ENCODE results near the gene KDM5B.
A peak's percentile ranks its signal among the peaks of the same experiment; 100 is the strongest.
"Not testable (repeated sequence)": the region's sequence is repeated elsewhere in the genome, so short reads cannot be mapped to it uniquely, and the experiment has no call there.

The KDM5B gene

GRCh38 chr1:202756391-202756790 lies 51.8 kb downstream of the KDM5B start:
- no peak overlapping the region for H3K9ac ChIP-seq (ENCODE audit: low read length in 5 of 5)
- H3K36me3 ChIP-seq (ENCODE audit: control insufficient read depth in 5 of 5, insufficient read depth in 5 of 5, low read length in 5 of 5), result peaks cover 47 to 92% (median 64%) of the 10 kb centered on the region in 5 donors
- H3K9me3 ChIP-seq (ENCODE audit: control insufficient read depth in 5 of 5, low read length in 5 of 5), result no peaks in the 10 kb centered on the region
- H3K27me3 ChIP-seq (ENCODE audit: control insufficient read depth in 5 of 5, insufficient read depth in 4 of 5, low read length in 5 of 5), result no peaks in the 10 kb centered on the region
- no peak overlapping the region for H3K4me3 ChIP-seq (ENCODE audit: low read depth in 1 of 5, low read length in 5 of 5)
- H3K4me1 ChIP-seq (ENCODE audit: control insufficient read depth in 5 of 5, insufficient read depth in 5 of 5, low read length in 5 of 5), result peaks cover 0 to 13% (median 6%) of the 10 kb centered on the region in 5 donors
- H3K27ac ChIP-seq (ENCODE audit: low read depth, low read length), result no peak overlapping the region

DNA sequence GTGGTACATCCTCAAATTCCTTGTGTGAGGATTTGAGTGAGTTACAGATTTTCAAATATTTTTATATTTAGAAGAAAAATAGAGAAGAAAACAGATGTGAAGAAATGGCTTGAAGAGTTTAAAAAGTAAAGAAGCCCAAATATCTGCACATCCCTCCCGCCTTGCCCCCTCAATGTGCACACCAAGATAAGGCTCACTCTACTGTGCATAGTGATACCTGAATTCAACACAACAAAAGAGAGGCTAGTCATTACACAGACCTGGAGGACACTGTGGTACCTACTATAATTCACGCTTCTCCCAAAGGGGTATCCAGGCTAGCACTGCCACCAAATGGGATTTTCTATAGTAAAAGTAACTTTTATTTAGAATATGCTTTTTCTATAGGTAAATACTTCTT lies 53.9 kb downstream of the KDM5B start:
- Histone ChIP-seq H3K4me3 (ENCODE audit: low read depth in 1 of 5, low read length in 5 of 5) (no peak overlapping the region), H3K9me3 (ENCODE audit: control insufficient read depth in 5 of 5, low read length in 5 of 5) (no peaks in the 10 kb centered on the region), H3K4me1 (ENCODE audit: control insufficient read depth in 5 of 5, insufficient read depth in 5 of 5, low read length in 5 of 5) (peaks cover 0 to 3% (median 0%) of the 10 kb centered on the region in 5 donors), H3K27ac (ENCODE audit: low read depth, low read length) (no peak overlapping the region), H3K9ac (ENCODE audit: low read length in 5 of 5) (no peak overlapping the region), H3K36me3 (ENCODE audit: control insufficient read depth in 5 of 5, insufficient read depth in 5 of 5, low read length in 5 of 5) (peaks cover 52 to 86% (median 64%) of the 10 kb centered on the region in 5 donors), H3K27me3 (ENCODE audit: control insufficient read depth in 5 of 5, insufficient read depth in 4 of 5, low read length in 5 of 5) (no peaks in the 10 kb centered on the region)

DNA sequence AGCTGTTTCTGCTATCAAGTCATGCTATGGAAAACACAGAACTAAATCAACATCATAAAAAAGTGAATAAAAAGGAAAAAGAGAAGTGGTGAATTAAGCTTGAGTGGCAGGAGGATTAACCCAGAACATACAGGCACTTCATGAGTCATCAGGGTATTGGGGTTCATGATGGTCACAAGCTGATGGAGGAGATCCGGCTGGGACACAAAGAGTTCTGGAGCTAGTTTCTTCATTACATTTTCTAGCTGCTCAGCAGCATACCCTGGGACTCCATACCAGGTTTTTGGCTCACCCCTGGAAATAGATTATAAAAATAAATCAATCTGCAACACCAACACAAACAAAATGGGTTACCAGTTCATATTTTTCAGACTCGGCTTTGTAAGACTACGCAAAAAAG lies 55.4 kb downstream of the KDM5B start:
- Histone ChIP-seq H3K27me3 (ENCODE audit: control insufficient read depth in 5 of 5, insufficient read depth in 4 of 5, low read length in 5 of 5) (no peaks in the 10 kb centered on the region), H3K36me3 (ENCODE audit: control insufficient read depth in 5 of 5, insufficient read depth in 5 of 5, low read length in 5 of 5) (peaks cover 49 to 81% (median 60%) of the 10 kb centered on the region in 5 donors), H3K9ac (ENCODE audit: low read length in 5 of 5) (no peak overlapping the region), H3K9me3 (ENCODE audit: control insufficient read depth in 5 of 5, low read length in 5 of 5) (no peaks in the 10 kb centered on the region), H3K4me1 (ENCODE audit: control insufficient read depth in 5 of 5, insufficient read depth in 5 of 5, low read length in 5 of 5) (peaks cover 0 to 3% (median 0%) of the 10 kb centered on the region in 5 donors), H3K27ac (ENCODE audit: low read depth, low read length) (no peak overlapping the region), H3K4me3 (ENCODE audit: low read depth in 1 of 5, low read length in 5 of 5) (no peak overlapping the region)

DNA sequence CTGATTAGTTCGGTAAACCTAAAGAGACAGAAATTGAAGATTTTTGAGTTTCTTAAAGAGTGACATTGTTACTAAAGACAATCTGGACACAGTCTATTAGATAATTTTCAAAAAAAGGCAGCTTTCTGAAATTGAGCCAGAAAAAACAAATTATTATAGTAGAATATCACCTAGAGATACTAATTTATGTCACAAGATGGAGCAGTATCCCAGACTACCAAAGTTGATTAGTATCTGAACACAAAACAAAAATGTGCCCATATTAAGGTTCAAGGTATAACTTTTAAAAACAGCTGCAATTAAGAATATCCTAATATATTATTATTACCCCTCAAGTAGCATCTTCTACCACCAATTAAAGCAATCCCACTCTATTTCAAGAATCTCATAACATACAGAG lies 57.5 kb downstream of the KDM5B start:
- H3K4me3 ChIP-seq (ENCODE audit: low read depth in 1 of 5, low read length in 5 of 5), result no peak overlapping the region
- H3K9ac ChIP-seq (ENCODE audit: low read length in 5 of 5), result peak overlapping the region in 1 of 5 donors; percentile 30
- H3K9me3 ChIP-seq (ENCODE audit: control insufficient read depth in 5 of 5, low read length in 5 of 5), result no peaks in the 10 kb centered on the region
- no peak overlapping the region for H3K27ac ChIP-seq (ENCODE audit: low read depth, low read length)
- peaks cover 42 to 68% (median 46%) of the 10 kb centered on the region in 5 donors for H3K36me3 ChIP-seq (ENCODE audit: control insufficient read depth in 5 of 5, insufficient read depth in 5 of 5, low read length in 5 of 5)
- peaks cover 0 to 3% (median 0%) of the 10 kb centered on the region in 5 donors for H3K4me1 ChIP-seq (ENCODE audit: control insufficient read depth in 5 of 5, insufficient read depth in 5 of 5, low read length in 5 of 5)
- H3K27me3 ChIP-seq (ENCODE audit: control insufficient read depth in 5 of 5, insufficient read depth in 4 of 5, low read length in 5 of 5), result no peaks in the 10 kb centered on the region

GRCh38 chr1:202750024-202750423 lies 58.2 kb downstream of the KDM5B start:
- Histone ChIP-seq H3K27ac (ENCODE audit: low read depth, low read length) (no peak overlapping the region), H3K9me3 (ENCODE audit: control insufficient read depth in 5 of 5, low read length in 5 of 5) (no peaks in the 10 kb centered on the region), H3K9ac (ENCODE audit: low read length in 5 of 5) (no peak overlapping the region), H3K4me3 (ENCODE audit: low read depth in 1 of 5, low read length in 5 of 5) (no peak overlapping the region), H3K36me3 (ENCODE audit: control insufficient read depth in 5 of 5, insufficient read depth in 5 of 5, low read length in 5 of 5) (peaks cover 43 to 68% (median 47%) of the 10 kb centered on the region in 5 donors), H3K27me3 (ENCODE audit: control insufficient read depth in 5 of 5, insufficient read depth in 4 of 5, low read length in 5 of 5) (no peaks in the 10 kb centered on the region), H3K4me1 (ENCODE audit: control insufficient read depth in 5 of 5, insufficient read depth in 5 of 5, low read length in 5 of 5) (peaks cover 0 to 4% (median 0%) of the 10 kb centered on the region in 5 donors)

- Histone ChIP-seq H3K9me3 (ENCODE audit: control insufficient read depth in 5 of 5, low read length in 5 of 5) (no peaks in the 10 kb centered on the region), H3K27me3 (ENCODE audit: control insufficient read depth in 5 of 5, insufficient read depth in 4 of 5, low read length in 5 of 5) (no peaks in the 10 kb centered on the region), H3K36me3 (ENCODE audit: control insufficient read depth in 5 of 5, insufficient read depth in 5 of 5, low read length in 5 of 5) (peaks cover 51 to 70% (median 58%) of the 10 kb centered on the region in 5 donors), H3K4me3 (ENCODE audit: low read depth in 1 of 5, low read length in 5 of 5) (no peak overlapping the region), H3K27ac (ENCODE audit: low read depth, low read length) (no peak overlapping the region), H3K9ac (ENCODE audit: low read length in 5 of 5) (no peak overlapping the region), H3K4me1 (ENCODE audit: control insufficient read depth in 5 of 5, insufficient read depth in 5 of 5, low read length in 5 of 5) (peaks cover 0 to 4% (median 0%) of the 10 kb centered on the region in 5 donors)
These were observed 62.8 kb downstream of the KDM5B start for GRCh38 chr1:202745323-202745888.

GRCh38 chr1:202744770-202745169 lies 63.5 kb downstream of the KDM5B start:
- not testable (repeated sequence) for H3K4me1 ChIP-seq (ENCODE audit: control insufficient read depth in 5 of 5, insufficient read depth in 5 of 5, low read length in 5 of 5); H3K9me3 ChIP-seq (ENCODE audit: control insufficient read depth in 5 of 5, low read length in 5 of 5); H3K27me3 ChIP-seq (ENCODE audit: control insufficient read depth in 5 of 5, insufficient read depth in 4 of 5, low read length in 5 of 5); H3K4me3 ChIP-seq (ENCODE audit: low read depth in 1 of 5, low read length in 5 of 5); H3K27ac ChIP-seq (ENCODE audit: low read depth, low read length); H3K9ac ChIP-seq (ENCODE audit: low read length in 5 of 5)
- peaks cover 46 to 64% (median 54%) of the 10 kb centered on the region in 5 donors for H3K36me3 ChIP-seq (ENCODE audit: control insufficient read depth in 5 of 5, insufficient read depth in 5 of 5, low read length in 5 of 5)

DNA sequence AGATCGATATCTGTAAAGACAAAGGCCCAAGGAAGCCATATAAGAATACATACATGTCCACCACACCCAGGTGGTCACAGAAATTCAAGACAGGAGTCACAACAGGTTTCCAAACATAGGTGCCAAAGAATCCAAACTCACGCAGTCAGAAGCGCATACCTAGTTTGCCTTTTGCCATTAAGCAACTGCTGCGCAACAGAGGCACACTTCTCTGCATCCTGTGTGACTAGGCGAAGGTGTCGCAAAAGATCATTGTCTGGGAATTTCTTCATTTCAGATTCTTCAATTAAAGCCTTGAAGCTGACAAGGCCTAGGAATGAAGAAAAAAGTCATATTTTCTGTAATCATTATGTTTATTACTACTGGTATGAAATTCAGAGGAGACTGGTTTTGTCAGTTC lies 65.7 kb downstream of the KDM5B start:
- H3K4me3 ChIP-seq (ENCODE audit: low read depth in 1 of 5, low read length in 5 of 5), result no peak overlapping the region
- H3K4me1 ChIP-seq (ENCODE audit: control insufficient read depth in 5 of 5, insufficient read depth in 5 of 5, low read length in 5 of 5), result peaks cover 0 to 4% (median 0%) of the 10 kb centered on the region in 5 donors
- H3K9me3 ChIP-seq (ENCODE audit: control insufficient read depth in 5 of 5, low read length in 5 of 5), result no peaks in the 10 kb centered on the region
- peaks cover 41 to 62% (median 51%) of the 10 kb centered on the region in 5 donors for H3K36me3 ChIP-seq (ENCODE audit: control insufficient read depth in 5 of 5, insufficient read depth in 5 of 5, low read length in 5 of 5)
- no peaks in the 10 kb centered on the region for H3K27me3 ChIP-seq (ENCODE audit: control insufficient read depth in 5 of 5, insufficient read depth in 4 of 5, low read length in 5 of 5)
- no peak overlapping the region for H3K9ac ChIP-seq (ENCODE audit: low read length in 5 of 5)
- H3K27ac ChIP-seq (ENCODE audit: low read depth, low read length), result no peak overlapping the region

GRCh38 chr1:202733251-202733650 lies 75.0 kb downstream of the KDM5B start:
- H3K27ac ChIP-seq (ENCODE audit: low read depth, low read length), result no peak overlapping the region
- no peaks in the 10 kb centered on the region for H3K9me3 ChIP-seq (ENCODE audit: control insufficient read depth in 5 of 5, low read length in 5 of 5)
- no peak overlapping the region for H3K9ac ChIP-seq (ENCODE audit: low read length in 5 of 5)
- no peaks in the 10 kb centered on the region for H3K4me1 ChIP-seq (ENCODE audit: control insufficient read depth in 5 of 5, insufficient read depth in 5 of 5, low read length in 5 of 5)
- no peak overlapping the region for H3K4me3 ChIP-seq (ENCODE audit: low read depth in 1 of 5, low read length in 5 of 5)
- no peaks in the 10 kb centered on the region for H3K27me3 ChIP-seq (ENCODE audit: control insufficient read depth in 5 of 5, insufficient read depth in 4 of 5, low read length in 5 of 5)
- H3K36me3 ChIP-seq (ENCODE audit: control insufficient read depth in 5 of 5, insufficient read depth in 5 of 5, low read length in 5 of 5), result peaks cover 76 to 89% (median 79%) of the 10 kb centered on the region in 5 donors

- H3K36me3 ChIP-seq (ENCODE audit: control insufficient read depth in 5 of 5, insufficient read depth in 5 of 5, low read length in 5 of 5), result peaks cover 58 to 85% (median 68%) of the 10 kb centered on the region in 5 donors
- no peaks in the 10 kb centered on the region for H3K9me3 ChIP-seq (ENCODE audit: control insufficient read depth in 5 of 5, low read length in 5 of 5)
- H3K27ac ChIP-seq (ENCODE audit: low read depth, low read length), result no peak overlapping the region
These were observed 79.3 kb downstream of the KDM5B start for GRCh38 chr1:202728951-202729350.

More at GRCh38 chr1:202728951-202729350, 79.3 kb downstream of the KDM5B start:
- Histone ChIP-seq H3K4me3 (ENCODE audit: low read depth in 1 of 5, low read length in 5 of 5) (no peak overlapping the region), H3K9ac (ENCODE audit: low read length in 5 of 5) (no peak overlapping the region), H3K27me3 (ENCODE audit: control insufficient read depth in 5 of 5, insufficient read depth in 4 of 5, low read length in 5 of 5) (no peaks in the 10 kb centered on the region), H3K4me1 (ENCODE audit: control insufficient read depth in 5 of 5, insufficient read depth in 5 of 5, low read length in 5 of 5) (no peaks in the 10 kb centered on the region)
